ENCODE results near the gene TMEM132C. TPM values are rescaled to one million over a fixed set of nuclear protein-coding genes. Genes with fewer than 3 reads are reported as not detected.
A peak's percentile ranks its signal among the peaks of the same experiment; 100 is the strongest.

TMEM132C gene
- polyA plus RNA-seq, 1 donor, result 1.3 TPM

DNA sequence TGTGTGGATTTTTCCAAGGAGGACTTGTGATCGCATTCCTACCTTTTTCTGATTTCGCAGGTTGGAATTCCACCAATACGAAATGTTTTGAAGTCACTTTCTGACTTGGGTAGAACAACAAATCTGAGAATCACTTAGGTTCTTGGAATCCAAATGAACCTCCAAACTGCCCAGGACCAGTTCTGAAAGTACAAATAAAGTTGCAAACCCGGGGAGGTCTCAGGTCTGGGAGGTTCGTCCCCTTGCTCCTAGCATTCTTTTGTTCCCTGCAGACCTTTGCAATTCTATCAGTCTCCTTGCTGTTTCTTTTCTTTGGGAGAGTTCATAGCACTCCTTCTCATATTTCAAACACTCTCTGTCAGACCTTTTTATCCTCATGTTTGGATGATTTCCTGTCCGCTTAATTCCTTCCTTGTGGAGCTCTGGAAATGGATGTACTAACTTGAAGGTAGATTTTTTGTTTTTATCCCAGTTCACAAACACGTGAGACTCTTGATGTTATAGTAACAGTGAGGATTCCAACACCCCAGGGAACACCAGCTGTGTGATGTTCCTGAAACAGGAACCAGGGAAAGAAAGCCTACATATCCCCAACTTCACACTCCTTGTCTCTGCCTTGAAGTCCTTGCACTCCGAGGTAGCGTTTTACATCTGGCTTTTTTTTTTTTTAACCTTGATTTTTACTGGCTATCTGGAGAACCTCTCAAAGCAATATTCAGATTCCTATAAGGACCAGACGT is 70.6 kb downstream of the TMEM132C start:
- Histone ChIP-seq H3K27me3 (ENCODE audit: control insufficient read depth, insufficient read depth, low read length) (no peaks in the 10 kb centered on the region), H3K36me3 (ENCODE audit: control insufficient read depth, insufficient read depth, low read length) (no peaks in the 10 kb centered on the region), H3K4me1 (ENCODE audit: control insufficient read depth, insufficient read depth, low read length) (no peaks in the 10 kb centered on the region), H3K27ac (ENCODE audit: low read length) (no peak overlapping the region), H3K9me3 (ENCODE audit: control insufficient read depth, low read depth, low read length) (peaks cover 13% of the 10 kb centered on the region), H3K4me3 (ENCODE audit: low read length) (no peak overlapping the region)
- WGBS (ENCODE audit: insufficient coverage, low lambda C conversion rate), result 13% methylated on average over 2 of the region's 10 CpGs
- no peak for DNase-seq

GRCh38 chr12:128338386-128339125 is 71.6 kb downstream of the TMEM132C start:
- Histone ChIP-seq H3K27ac (ENCODE audit: low read length) (no peak overlapping the region), H3K4me1 (ENCODE audit: control insufficient read depth, insufficient read depth, low read length) (no peaks in the 10 kb centered on the region)
- WGBS (ENCODE audit: insufficient coverage, low lambda C conversion rate), result no CpG with 5 or more reads among the region's 9 CpGs

DNA sequence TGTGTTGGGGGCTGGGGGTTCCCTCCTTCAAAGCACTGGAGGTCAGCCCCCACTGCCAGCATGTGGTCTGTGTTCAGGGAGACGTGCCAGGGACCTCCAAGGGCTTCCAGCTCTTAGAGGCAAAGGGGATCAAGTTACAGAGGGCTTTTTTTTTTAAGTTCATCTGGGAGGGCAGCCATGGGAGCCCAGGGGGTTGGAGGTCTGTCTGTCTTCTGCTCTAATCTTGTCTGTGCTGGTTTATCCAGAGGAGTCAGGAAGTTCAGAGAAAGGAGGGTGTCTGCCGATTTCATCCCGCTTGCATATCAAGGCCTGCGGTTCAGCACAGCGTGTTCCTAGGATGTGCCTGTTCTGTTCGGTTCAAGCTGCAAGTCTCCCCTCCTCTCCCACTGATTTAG is 72.2 kb downstream of the TMEM132C start:
- Histone ChIP-seq H3K4me1 (ENCODE audit: control insufficient read depth, insufficient read depth, low read length) (no peaks in the 10 kb centered on the region), H3K9me3 (ENCODE audit: control insufficient read depth, low read depth, low read length) (no peaks in the 10 kb centered on the region), H3K27me3 (ENCODE audit: control insufficient read depth, insufficient read depth, low read length) (no peaks in the 10 kb centered on the region), H3K36me3 (ENCODE audit: control insufficient read depth, insufficient read depth, low read length) (no peaks in the 10 kb centered on the region), H3K27ac (ENCODE audit: low read length) (no peak overlapping the region), H3K4me3 (ENCODE audit: low read length) (no peak overlapping the region)
- DNase-seq, result no peak
- no CpG with 5 or more reads among the region's 6 CpGs for WGBS (ENCODE audit: insufficient coverage, low lambda C conversion rate)

More at GRCh38 chr12:128338386-128339125, 71.6 kb downstream of the TMEM132C start:
- H3K9me3 ChIP-seq (ENCODE audit: control insufficient read depth, low read depth, low read length), result peaks cover 4% of the 10 kb centered on the region
- H3K36me3 ChIP-seq (ENCODE audit: control insufficient read depth, insufficient read depth, low read length), result no peaks in the 10 kb centered on the region
- no peak for DNase-seq
- H3K27me3 ChIP-seq (ENCODE audit: control insufficient read depth, insufficient read depth, low read length), result no peaks in the 10 kb centered on the region
- H3K4me3 ChIP-seq (ENCODE audit: low read length), result no peak overlapping the region

- no peaks in the 10 kb centered on the region for H3K9me3 ChIP-seq (ENCODE audit: control insufficient read depth, low read depth, low read length)
- H3K36me3 ChIP-seq (ENCODE audit: control insufficient read depth, insufficient read depth, low read length), result no peaks in the 10 kb centered on the region
- no peak overlapping the region for H3K4me3 ChIP-seq (ENCODE audit: low read length)
- no peak for DNase-seq
- H3K4me1 ChIP-seq (ENCODE audit: control insufficient read depth, insufficient read depth, low read length), result no peaks in the 10 kb centered on the region
- WGBS (ENCODE audit: insufficient coverage, low lambda C conversion rate), result no CpG with 5 or more reads among the region's 1 CpG
- no peaks in the 10 kb centered on the region for H3K27me3 ChIP-seq (ENCODE audit: control insufficient read depth, insufficient read depth, low read length)
- H3K27ac ChIP-seq (ENCODE audit: low read length), result no peak overlapping the region
These were observed 72.7 kb downstream of the TMEM132C start for GRCh38 chr12:128339631-128340030.

- no peak for DNase-seq
- Histone ChIP-seq H3K36me3 (ENCODE audit: control insufficient read depth, insufficient read depth, low read length) (no peaks in the 10 kb centered on the region), H3K4me3 (ENCODE audit: low read length) (no peak overlapping the region), H3K4me1 (ENCODE audit: control insufficient read depth, insufficient read depth, low read length) (no peaks in the 10 kb centered on the region), H3K9me3 (ENCODE audit: control insufficient read depth, low read depth, low read length) (peaks cover 3% of the 10 kb centered on the region), H3K27me3 (ENCODE audit: control insufficient read depth, insufficient read depth, low read length) (no peaks in the 10 kb centered on the region), H3K27ac (ENCODE audit: low read length) (no peak overlapping the region)
- WGBS (ENCODE audit: insufficient coverage, low lambda C conversion rate), result no CpG with 5 or more reads among the region's 12 CpGs
These were observed 86.3 kb downstream of the TMEM132C start for GRCh38 chr12:128353301-128353700.

DNA sequence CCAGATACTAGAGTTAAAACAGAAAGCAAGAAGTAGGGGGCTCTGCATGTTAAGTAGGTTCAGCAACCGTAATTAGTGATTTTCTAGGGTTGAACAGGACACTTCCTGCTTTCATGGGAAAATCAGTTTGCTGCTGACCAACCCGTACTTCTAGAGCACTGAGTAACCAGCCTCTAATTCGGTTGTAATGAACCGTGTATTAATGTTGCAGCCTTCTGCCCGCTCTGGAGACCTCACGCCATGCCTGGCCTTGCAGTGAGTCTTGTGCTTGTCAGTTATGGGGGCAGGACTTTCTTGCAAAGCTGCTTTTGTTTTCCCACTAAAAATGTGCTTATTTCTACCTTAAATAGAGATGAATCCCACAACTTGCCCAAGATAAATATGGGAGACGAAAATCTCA is 89.6 kb downstream of the TMEM132C start:
- H3K27ac ChIP-seq (ENCODE audit: low read length), result no peak overlapping the region
- no peak for DNase-seq
- H3K4me1 ChIP-seq (ENCODE audit: control insufficient read depth, insufficient read depth, low read length), result no peaks in the 10 kb centered on the region
- no peaks in the 10 kb centered on the region for H3K9me3 ChIP-seq (ENCODE audit: control insufficient read depth, low read depth, low read length)
- 100% methylated on average over 1 of the region's 7 CpGs for WGBS (ENCODE audit: insufficient coverage, low lambda C conversion rate)
- H3K27me3 ChIP-seq (ENCODE audit: control insufficient read depth, insufficient read depth, low read length), result no peaks in the 10 kb centered on the region
- no peaks in the 10 kb centered on the region for H3K36me3 ChIP-seq (ENCODE audit: control insufficient read depth, insufficient read depth, low read length)
- H3K4me3 ChIP-seq (ENCODE audit: low read length), result no peak overlapping the region

DNA sequence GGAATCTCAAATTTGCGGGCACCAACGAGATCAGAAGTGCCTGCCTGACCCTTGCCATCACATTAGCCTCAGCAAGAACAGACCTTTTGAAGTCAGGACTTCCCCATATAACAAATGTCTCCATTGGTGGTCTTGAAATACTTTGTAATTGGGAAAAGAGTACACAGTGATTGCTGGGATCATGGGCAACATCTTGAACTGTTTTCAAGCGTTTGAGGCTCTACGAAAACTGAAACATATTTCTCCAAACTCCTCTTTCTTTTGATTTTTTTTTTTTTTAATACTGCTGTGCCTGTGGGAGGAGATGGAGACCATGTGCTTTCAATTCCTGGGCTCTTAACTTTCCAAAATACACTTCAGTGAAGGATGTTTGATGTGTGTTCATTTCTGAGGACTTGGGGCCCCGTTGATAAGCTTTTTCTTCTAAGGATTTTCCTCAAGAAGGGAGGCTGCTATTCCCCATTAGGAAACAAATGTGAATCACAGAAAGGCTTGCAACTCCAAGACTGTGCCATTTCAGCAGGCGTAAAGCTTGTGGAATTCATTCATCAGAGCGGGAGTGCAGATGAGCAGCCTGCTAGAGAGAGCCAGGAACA is 94.5 kb downstream of the TMEM132C start:
- DNase-seq, result no peak
- Histone ChIP-seq H3K9me3 (ENCODE audit: control insufficient read depth, low read depth, low read length) (no peaks in the 10 kb centered on the region), H3K36me3 (ENCODE audit: control insufficient read depth, insufficient read depth, low read length) (no peaks in the 10 kb centered on the region), H3K4me1 (ENCODE audit: control insufficient read depth, insufficient read depth, low read length) (no peaks in the 10 kb centered on the region), H3K27ac (ENCODE audit: low read length) (no peak overlapping the region), H3K27me3 (ENCODE audit: control insufficient read depth, insufficient read depth, low read length) (peaks cover 18% of the 10 kb centered on the region), H3K4me3 (ENCODE audit: low read length) (no peak overlapping the region)
- no CpG with 5 or more reads among the region's 7 CpGs for WGBS (ENCODE audit: insufficient coverage, low lambda C conversion rate)

DNA sequence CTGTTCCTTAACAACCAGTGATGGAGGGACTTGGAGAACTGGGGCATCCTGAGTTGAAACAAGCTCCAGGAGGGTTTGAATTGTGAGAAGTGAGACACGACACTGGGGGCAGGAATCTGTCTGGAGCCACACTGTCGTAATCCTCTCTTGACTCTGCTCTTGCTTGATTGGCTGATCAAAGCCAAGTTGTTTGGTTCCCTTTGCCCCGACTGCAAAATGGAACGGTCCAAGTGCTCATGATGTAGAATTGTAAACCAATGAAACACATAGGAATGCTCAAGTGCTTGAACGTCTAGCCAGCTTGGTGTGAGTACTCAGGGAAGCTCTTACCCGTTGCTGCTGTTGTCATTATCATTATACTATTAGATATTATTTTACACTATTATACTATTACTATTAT is 98.1 kb downstream of the TMEM132C start:
- Histone ChIP-seq H3K27me3 (ENCODE audit: control insufficient read depth, insufficient read depth, low read length) (peaks cover 21% of the 10 kb centered on the region), H3K4me1 (ENCODE audit: control insufficient read depth, insufficient read depth, low read length) (no peaks in the 10 kb centered on the region), H3K36me3 (ENCODE audit: control insufficient read depth, insufficient read depth, low read length) (no peaks in the 10 kb centered on the region), H3K27ac (ENCODE audit: low read length) (no peak overlapping the region), H3K4me3 (ENCODE audit: low read length) (no peak overlapping the region), H3K9me3 (ENCODE audit: control insufficient read depth, low read depth, low read length) (no peaks in the 10 kb centered on the region)
- 57% methylated on average over 1 of the region's 6 CpGs for WGBS (ENCODE audit: insufficient coverage, low lambda C conversion rate)
- no peak for DNase-seq

GRCh38 chr12:128365651-128366231 is 98.8 kb downstream of the TMEM132C start:
- Histone ChIP-seq H3K27ac (ENCODE audit: low read length) (no peak overlapping the region), H3K27me3 (ENCODE audit: control insufficient read depth, insufficient read depth, low read length) (peaks cover 21% of the 10 kb centered on the region), H3K36me3 (ENCODE audit: control insufficient read depth, insufficient read depth, low read length) (no peaks in the 10 kb centered on the region), H3K4me3 (ENCODE audit: low read length) (peak overlapping the region; percentile 28), H3K4me1 (ENCODE audit: control insufficient read depth, insufficient read depth, low read length) (no peaks in the 10 kb centered on the region), H3K9me3 (ENCODE audit: control insufficient read depth, low read depth, low read length) (no peaks in the 10 kb centered on the region)
- WGBS (ENCODE audit: insufficient coverage, low lambda C conversion rate), result no CpG with 5 or more reads among the region's 26 CpGs
- DNase-seq, result peak in 1 of 2 donors; percentile 13

- DNase-seq, result no peak
- H3K27me3 ChIP-seq (ENCODE audit: control insufficient read depth, insufficient read depth, low read length), result peaks cover 21% of the 10 kb centered on the region
- no peaks in the 10 kb centered on the region for H3K36me3 ChIP-seq (ENCODE audit: control insufficient read depth, insufficient read depth, low read length)
- H3K4me1 ChIP-seq (ENCODE audit: control insufficient read depth, insufficient read depth, low read length), result no peaks in the 10 kb centered on the region
- no peak overlapping the region for H3K27ac ChIP-seq (ENCODE audit: low read length)
- no CpG with 5 or more reads among the region's 7 CpGs for WGBS (ENCODE audit: insufficient coverage, low lambda C conversion rate)
- H3K9me3 ChIP-seq (ENCODE audit: control insufficient read depth, low read depth, low read length), result no peaks in the 10 kb centered on the region
- no peak overlapping the region for H3K4me3 ChIP-seq (ENCODE audit: low read length)
These were observed 101.0 kb downstream of the TMEM132C start for GRCh38 chr12:128367961-128368360.

Measured in large intestine (tissue), 3 donors.